Stimulated activated CD4-positive, alpha-beta T cell treated with anti-CD3 and anti-CD28 coated beads, TNF-alpha, amount 100 ng/mL, for 24 hours (primary cell): ENCODE results near the gene ANGPTL8.

Source experiments
- DNase-seq, 3 experiments: peaks; one replicate each; pipeline ENCODE4 v3.0.0-alpha.2; 2020; ENCODE audit warnings: low read depth in 3 of 3

Gene ANGPTL8

DNA sequence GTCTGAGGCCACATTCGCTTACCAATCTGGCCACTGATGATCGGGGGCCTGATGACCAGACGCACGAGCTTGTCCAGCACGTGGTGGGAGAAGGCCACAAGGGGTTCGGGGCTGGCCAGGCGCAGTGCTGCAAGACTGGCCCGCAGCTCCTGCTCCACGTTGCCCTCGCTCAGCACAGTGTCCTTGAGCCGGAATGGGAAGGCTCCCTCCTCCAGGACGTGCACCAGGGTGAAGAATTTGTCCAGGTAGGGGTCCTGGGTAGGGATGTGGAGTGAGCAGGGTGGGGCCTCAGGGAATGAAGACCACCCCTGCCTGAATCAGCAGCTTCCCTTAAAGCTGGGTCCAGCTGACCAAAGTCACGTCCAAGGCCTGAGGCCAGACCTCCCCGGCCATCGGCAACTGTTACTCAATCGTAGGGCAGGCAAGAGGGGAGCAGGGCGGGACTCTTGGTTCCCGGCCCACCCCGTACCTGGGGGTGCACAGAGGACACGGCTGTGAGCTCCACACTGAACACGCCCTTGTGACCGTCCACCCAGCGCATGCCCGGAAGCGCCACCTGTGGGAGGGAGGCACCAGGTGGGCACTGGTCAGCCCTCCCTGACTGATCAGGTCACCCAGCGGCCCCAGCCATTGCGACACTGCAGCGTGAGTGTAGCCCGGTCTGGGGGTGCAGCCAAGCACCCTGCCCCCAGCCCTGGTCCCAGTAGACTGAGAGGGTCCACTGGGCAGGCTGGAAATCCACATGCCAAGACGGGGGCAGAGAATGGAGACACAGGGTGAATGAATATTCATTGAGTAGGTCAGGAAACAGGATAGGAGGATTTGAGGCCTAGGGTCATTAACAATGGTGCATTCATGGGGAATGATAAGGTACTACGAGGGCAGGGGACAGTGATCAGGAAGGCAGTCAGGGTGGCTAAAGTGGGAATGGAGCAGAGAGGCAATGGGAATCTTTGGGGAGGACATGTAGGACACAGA is 2.8 kb upstream of the ANGPTL8 start:
- no peak for DNase-seq

DNA sequence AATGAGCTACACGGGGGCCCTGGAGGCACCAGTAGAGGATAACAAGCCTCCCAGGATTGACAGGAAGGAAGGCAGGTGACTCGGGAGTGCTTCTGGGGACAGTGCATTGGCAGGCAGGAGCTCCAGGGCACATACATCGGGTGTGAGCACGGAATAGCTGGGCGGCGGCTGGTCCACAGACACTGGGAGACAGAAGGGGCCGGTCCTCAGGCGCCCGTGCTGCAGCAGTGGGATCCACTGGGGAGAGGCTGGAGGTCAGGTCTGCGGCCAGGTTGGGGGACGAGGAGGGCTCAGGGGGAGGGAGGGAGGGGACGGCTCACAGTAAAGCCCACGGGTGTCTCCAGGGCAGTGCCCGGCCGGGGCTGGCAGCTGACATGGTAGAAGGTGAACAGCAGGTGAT is 2.1 kb upstream of the ANGPTL8 start:
- DNase-seq, result no peak

DNA sequence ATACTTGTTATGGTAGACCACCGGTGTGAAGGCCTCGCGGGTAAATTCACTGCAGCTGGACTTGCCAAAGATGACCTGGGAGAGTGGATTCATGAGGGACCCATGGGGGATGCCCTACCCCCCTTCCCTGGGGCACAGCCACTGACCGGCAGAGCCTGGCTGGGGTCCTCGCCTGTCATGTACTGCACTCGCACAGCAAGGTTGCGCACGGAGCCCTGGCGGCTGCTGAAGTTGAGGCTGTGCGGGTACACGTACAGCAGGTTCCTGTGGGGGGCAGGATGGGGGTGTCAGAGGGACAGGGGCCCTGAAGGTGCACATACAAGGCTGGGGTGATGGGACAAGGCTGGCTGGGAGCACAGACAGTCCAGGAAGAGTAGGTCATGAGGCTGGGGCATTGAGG is 1.4 kb upstream of the ANGPTL8 start:
- DNase-seq, result no peak

DNA sequence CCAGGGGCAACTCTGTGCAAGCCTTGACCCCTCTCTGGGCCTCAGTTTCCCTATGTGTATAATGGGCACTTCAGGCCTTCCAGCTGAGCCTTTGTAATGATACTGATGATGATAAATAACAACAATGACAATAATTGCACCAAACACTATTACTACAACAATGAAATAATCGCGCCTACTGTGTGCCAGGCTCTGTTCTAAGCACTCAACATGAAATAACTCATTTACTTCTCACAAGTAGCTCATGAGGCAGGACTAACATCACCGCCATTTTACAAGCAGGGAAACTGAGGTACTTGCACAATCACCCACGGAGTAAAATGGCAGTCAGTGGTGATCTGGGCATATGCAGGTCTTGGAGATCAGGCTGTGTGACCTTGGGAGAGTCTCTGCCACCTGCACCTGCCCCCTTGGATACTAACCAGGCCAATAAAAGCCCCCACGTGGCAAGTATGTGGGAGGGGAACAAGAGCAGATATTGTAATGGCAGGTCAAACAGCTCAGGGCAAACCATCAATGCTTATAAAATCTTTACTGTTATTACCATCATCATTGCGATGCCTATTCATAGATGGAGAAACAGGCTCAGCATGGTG is 540 bp upstream of the ANGPTL8 start:
- no peak for DNase-seq

DNA sequence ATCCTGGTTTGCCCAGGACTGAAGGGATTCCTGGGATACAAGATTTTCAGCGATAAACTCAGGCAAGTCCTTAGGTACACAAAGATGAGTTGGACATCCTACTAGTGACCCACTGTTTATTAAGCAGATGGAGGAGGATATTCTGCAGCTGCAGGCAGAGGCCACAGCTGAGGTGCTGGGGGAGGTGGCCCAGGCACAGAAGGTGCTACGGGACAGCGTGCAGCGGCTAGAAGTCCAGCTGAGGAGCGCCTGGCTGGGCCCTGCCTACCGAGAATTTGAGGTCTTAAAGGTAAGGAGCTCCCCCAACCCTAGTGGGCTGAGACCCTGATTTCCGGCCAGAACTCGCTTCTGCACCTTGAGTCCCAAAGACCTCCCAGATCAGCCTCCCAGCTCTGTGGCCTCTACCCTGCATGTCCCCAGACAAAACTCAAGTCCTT is 607 bp downstream of the ANGPTL8 start:
- DNase-seq, result no peak

DNA sequence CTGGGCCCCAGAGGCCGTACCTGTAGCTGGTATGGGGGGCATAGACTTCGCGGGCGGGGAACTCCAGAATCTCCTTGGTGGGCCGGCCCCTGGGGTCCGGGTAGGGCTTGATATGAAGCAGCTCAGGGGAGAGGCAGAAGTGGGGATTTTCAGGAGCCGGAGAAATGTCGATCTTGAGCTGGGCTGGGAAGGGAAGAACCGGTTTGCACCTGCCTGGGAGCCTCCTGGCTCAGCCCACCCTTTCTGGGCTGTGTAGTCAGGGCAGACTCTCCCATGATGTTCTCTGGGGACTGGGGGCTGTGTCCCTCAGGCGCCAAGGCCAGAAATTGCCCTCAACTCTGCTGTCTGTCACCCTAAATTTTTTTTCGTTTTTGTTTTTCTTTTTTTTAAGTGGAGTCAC is 2.6 kb downstream of the ANGPTL8 start:
- no peak for DNase-seq

DNA sequence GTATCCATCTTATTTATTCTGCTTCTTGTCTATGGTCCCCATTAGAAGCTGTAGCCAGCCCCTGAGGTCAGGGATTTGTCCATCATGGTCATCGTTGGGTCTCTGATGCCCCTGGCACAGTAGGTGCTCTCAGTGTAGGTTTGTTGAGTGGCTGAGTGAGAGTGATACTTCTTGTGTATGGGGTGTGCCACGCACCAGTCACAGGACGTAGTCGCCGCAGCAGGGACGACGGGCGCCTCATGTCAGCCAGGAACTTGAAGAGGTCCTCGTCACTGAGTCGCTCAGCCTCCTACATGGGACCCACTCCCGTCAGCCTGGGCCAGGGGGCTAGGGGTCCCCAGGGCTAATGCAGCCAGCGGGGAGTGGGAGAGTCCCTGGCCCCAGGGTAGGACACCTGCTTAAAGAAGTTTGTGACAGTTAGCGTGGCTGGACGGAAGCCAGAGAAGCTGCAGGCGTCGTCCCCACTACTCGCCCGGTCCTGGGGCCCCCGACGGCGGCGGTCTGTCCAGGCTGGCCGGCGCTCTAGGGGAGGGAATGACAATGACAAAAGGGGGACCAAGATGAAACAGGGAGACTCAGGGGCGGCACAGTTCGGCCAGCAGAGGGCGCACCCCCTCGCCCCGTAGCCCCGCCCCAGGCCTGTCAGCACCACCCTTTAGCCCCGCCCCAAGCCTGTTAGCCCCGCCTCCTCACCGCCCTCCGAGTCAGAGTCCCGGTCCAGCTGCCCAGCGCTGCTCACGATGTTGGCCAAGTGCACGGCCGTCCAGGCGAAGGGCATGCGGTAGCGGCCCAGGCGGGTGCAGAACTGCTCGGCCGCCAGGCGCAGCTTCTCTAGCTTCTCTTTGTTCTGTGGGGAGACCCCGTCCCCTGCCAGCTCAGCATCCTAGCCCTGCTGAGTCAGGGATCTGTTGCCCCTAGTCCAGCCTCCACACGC is 3.7 kb downstream of the ANGPTL8 start:
- peak; percentile 74 to 91 (median 77) for DNase-seq

DNA sequence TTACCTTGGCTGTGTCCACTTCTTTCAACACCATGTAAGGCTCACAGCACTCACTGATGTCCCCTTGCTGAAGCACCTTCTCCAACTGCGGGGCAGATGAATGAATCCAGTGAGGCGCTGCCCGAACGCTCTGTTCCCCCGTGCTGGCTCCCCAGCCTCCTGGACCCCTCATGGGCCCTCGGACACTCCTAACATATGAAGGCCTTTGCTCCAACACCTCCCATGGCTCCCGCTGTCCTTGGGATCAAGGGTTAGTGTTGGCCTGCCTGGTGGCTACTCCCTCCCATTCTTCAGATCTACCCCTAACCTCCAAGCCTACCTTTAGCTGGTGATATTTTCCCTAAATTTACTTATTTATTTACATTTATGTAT is 4.4 kb downstream of the ANGPTL8 start:
- DNase-seq, result no peak

DNA sequence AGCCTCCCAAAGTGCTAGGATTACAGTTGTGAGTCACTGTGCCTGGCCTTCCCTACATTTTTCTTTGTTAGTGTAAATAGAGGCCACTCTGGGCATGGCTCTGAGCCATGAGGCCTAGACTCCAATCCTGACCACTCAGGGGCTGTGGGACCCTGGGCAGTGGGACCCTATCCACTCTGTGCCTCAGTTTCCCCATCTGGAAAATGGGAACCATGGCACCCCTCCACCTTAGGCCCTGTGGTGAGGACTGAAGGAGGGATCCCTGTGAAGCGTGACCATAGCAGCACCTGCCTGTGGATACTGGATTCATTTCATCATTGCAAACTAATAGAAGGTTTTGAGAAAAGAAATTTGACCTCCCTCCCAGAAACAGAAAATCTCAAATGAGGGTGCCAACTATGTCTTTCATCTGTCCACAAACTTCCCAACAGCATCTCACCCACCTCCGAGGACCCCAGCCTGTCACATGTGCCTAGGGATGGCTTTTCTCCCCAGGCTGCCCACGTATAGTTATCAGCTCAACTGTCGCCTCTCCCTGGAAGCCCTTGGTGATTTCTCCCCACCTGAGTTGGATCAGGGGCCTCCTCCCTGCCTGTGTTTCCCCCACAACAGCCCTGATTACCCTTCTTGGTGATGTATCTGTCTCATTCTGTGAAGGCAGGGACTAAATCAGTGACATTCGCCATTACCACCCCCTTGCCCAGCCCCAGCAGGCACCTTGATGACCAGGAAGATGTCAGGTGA is 5.6 kb downstream of the ANGPTL8 start:
- DNase-seq, result no peak

DNA sequence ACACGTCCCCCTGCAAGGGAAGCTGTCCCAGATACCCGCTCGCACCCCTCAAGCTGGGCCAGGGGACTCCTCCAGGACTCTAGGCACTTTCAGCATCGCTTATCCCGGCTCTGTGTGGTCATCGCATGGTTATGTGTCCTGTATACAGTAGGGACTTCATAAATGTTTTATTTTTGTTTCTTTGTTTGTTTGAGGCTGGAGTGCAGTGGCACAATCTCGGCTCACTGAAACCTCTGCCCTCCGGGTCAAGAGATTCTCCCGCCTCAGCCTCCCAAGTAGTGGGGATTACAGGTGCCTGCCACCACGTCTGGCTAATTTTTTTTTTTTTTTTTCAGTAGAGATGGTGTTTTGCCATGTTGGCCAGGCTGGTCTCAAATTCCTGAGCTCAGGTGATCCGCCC is 7.5 kb downstream of the ANGPTL8 start:
- DNase-seq, result no peak

DNA sequence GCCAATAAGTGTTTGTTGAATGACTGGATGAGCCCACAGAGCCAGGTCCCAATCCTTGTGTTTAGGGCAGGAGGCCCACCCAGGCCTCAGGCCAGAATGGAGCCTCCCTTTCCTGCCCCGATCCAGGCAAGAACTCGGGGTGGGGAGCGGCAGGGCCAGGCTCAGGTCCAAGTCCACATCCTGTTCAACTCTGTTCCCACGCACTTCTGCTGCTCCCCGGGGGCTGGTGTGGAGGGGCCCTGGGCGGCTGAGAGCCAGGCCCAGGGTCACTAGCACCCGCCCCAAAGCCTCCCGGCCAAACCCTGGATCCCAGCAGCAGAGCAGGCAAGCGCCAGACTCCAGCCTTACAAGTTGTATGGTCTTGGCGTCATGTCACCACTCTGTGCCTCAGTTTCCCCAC is 8.0 kb downstream of the ANGPTL8 start:
- DNase-seq, result no peak

DNA sequence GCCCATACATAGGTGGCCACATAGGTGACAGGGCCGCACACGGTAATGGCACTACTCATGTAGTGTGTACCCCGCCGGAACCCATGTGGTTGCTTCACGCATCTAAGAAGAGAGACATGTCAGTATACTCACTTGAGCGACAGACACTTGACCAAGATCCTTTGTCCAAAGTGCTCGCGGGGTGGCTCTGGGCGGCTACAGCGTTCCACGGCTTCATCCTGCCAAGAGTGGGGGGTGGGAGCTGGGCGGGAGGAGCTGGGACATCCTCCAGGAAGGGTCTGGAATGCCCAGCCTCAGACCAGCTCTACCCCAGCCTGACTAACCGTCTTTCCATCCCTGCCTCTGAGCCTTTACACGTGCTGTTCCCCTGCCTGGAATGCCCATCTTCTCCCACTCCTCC is 8.5 kb downstream of the ANGPTL8 start:
- DNase-seq, result no peak

DNA sequence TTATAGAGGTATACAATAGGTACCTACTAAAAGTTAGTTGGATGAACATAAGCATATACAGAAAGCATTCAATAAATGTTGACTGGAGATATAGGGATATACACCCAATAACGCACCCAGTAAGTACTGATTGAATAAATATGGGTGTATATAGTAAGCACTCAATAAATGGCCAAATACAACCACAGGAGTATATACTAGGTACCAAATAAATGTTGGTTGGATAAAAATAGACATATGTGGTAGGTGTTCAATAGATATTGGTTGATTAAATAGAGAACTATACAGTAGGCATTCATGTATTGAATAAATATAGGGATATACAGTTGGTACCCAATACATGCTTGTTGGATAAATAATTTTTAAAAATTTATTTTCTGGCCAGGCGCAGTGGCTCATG is 9.4 kb downstream of the ANGPTL8 start:
- no peak for DNase-seq

DNA sequence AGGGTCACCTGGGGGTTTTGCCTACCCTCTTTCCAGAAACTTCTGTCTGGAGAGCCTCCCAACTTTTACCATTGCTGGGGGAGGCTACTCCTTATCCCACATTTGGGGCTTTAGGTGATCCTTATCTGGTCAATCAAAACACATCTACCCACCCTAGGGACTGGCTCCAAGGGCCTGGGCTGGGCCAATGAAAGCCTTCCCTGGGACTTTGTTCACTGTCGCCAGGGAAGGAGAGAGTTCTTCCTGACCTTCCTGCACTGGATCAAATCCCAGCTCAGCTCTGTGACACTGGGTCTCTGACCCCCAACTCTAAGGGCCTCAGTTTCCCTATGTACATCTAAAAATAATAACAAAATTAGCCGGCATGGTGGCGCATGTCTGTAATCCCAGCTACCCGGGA is 11.8 kb downstream of the ANGPTL8 start:
- DNase-seq, result no peak

DNA sequence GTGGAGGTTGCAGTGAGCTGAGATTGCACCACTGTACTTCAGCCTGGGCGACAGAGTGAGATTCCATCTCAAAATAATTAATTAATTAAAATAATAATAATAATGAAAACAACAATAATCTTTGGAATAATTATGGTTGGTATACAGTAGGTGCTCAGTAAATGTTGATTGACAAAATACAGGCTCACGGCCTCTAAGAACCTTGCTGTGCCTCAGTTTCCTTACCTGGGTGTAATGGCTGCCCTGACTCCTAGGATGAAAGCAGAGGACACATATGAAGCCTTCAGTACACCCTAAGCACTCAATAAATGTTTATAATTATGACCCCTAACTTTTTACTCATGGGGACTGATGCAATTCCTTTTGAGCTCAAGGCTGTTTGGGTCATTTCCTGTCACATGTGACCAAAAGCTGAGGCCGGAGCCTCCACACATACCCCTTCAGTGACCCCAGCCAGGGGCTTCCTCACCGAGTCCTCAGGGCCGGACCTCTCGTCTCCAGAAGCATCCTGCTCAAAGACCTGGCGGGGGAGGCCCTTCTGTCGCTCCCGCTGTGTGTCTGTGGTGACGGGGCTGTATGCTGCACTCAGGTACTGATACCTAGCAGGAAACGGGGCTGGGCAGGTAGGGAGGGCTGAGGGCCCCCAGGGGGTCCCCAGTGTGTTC is 12.4 kb downstream of the ANGPTL8 start:
- no peak for DNase-seq

DNA sequence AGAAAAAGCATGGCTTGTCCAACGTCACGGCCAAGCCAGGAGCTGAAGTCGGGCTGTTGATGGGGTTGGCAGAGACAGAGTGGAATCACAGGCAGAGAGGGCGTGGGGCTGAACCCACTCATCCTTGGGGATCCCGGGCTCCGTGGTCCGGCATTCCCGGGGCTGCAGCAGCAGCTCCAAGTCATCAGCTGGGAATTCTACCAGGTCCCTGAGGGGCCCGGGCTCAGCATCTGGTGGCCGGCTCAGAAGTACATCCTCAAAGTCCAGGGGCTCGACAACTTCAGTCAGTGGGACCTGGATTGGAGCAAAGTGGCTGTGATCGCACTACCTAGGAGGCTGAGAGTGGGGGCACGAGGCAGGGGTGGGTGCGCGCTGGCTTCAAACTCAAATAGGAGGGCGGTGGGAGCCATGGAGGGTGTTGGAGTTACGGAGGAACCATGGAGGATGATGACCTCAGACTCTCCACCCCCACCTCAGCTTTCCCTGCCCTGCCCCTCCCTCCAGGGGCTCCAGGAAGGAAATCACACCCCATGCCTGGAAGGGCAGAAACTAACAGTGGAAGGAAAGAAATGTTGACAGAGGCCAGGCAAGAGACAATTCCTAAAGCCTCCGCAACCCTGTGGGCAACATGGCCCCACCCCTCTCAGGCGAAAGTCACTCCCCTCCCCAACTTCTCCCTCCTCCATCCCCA is 13.4 kb downstream of the ANGPTL8 start:
- DNase-seq, result no peak

DNA sequence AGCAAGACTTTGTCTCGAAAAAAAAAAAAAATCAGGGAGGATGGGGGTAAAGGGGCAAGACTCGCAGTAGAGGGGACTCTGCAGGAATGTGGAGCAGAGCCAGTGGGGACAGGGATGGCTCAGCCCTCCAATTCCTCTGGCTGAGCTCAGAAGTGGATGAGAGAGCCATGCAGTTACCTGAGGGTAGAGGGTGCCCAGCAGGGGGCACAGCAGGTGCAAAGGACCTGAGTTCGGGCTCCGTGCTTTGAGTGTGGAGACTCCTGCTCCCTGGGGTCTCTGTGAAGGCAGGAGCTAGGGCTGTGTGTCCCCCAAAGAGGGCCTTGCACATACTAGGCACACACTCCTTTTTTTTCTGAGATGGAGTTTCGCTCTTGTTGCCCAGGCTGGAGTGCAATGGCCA is 15.2 kb downstream of the ANGPTL8 start:
- no peak for DNase-seq

DNA sequence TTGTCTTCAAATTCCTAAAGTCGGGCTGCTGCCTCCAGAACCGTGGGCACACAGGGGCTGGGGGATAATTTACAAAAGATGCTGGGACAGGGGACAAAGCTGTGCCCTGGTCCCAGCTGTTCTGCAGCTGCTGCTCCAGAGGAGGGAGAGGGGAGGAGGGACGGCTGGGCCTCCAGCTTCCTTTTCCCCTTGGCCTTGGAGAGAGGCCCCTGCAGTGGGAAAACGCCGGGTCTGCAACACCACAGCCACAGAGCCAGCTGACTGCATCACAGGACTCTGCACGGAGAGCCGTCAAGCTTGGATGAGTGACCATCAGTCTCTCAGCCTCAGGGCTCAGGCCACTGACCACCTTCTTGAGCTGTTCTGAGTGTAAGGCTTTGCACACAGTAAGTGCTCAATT is 16.8 kb downstream of the ANGPTL8 start:
- DNase-seq, result no peak

DNA sequence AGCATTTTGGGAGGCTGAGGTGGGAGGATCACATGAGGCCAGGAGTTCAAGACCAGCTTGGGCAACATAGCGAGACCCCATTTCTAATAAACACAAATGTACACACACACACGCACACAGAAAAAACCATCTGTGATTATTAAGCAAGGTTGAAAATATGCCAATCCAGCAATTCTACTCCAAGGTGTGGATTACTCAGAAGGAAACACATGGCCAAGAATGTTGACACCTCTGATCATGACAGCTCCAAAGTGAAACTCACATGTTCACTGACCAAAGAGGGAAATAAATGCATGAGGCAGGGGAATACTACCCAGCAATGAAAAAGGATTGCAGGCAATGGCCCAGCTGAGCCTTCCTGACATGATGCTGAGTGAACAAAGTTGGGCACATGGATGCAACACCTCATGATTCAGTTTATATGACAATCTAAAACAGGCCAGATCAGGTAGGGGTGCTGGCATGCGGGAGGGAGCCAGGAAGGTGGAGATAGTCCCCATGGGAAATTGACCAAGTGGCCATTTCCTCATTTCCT is 18.5 kb downstream of the ANGPTL8 start:
- no peak for DNase-seq

DNA sequence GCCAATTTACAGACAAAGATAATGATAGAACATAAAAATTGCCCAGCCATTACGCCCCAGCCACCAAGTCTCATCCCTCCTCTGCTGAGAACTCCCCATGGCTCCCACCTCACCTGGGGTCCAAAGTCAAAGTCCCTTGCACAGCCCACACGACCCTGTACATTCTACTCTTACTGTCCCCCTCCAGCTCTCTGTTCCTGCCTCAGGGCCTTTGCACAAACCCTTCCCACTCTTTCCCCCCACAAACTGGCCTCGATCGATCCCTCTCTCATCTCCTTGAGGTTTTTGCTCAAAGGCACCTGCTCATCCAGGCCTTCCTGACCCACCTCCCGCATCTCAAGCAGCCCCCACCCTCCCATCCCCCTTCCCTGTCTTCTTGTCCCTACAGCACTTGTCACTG is 21.6 kb downstream of the ANGPTL8 start:
- no peak for DNase-seq
